NK-92 (cell line): ENCODE measurements around the gene KASH5.

Source experiments
- DNase-seq: peaks from one replicate; lab custom pipeline; 2025; ENCODE audit not compliant: unreplicated experiment; lab: John Stamatoyannopoulos, UW

Gene KASH5, protein sequence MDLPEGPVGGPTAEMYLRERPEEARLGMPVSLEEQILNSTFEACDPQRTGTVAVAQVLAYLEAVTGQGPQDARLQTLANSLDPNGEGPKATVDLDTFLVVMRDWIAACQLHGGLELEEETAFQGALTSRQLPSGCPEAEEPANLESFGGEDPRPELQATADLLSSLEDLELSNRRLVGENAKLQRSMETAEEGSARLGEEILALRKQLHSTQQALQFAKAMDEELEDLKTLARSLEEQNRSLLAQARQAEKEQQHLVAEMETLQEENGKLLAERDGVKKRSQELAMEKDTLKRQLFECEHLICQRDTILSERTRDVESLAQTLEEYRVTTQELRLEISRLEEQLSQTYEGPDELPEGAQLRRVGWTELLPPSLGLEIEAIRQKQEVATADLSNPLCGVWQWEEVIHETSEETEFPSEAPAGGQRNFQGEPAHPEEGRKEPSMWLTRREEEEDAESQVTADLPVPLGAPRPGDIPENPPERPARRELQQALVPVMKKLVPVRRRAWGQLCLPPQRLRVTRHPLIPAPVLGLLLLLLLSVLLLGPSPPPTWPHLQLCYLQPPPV

DNA sequence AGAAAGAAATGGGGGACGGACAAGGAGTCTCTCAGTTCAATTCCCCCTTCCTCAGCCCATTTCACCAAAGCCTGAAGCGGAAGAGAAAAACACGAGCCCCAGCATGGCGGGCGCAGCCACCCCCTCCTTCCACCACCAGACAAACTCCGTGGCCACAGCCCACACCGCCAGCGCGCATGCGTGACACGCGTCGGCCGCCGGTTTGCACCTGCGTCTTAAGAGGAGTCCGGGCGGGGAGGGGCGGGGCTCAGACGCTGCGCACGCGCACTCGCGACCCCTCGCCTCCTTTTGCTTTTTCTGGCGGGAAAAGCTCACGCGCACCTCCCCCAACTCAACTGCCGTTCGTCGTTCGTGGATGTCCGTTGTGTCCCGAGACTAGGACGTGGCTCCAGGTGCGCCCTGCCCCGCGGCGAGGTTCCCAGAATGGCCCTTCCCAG, at the start of gene KASH5:
TSS of gene KASH5 (plus strand) at position 314 of the 437 bp plus-strand sequence. CDS start 2,635 bp downstream, outside the sequence.
- DNase-seq, result no peak

DNA sequence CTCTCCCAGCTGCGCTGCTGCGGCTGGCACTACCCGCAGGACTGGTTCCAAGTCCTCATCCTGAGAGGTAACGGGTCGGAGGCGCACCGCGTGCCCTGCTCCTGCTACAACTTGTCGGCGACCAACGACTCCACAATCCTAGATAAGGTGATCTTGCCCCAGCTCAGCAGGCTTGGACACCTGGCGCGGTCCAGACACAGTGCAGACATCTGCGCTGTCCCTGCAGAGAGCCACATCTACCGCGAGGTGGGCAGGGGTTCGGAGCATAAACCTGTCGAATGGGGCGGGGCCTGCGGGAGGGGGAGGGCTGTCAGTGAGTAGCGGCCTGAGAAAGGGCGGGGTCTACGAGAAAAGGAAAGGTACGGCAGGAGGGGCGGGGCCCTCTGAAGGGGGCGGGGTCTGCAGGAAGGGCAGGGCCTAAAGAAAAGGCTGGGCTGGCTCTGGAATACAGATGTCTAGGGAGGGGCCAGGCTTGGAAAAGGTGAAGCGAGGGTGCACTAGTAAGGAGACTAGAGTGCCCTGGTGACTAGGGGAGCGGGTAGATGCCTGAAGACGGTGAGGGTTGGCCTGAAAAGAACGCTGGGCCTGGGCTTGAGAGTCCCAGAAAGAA, 49.3 kb upstream of the KASH5 start:
- DNase-seq, result no peak

DNA sequence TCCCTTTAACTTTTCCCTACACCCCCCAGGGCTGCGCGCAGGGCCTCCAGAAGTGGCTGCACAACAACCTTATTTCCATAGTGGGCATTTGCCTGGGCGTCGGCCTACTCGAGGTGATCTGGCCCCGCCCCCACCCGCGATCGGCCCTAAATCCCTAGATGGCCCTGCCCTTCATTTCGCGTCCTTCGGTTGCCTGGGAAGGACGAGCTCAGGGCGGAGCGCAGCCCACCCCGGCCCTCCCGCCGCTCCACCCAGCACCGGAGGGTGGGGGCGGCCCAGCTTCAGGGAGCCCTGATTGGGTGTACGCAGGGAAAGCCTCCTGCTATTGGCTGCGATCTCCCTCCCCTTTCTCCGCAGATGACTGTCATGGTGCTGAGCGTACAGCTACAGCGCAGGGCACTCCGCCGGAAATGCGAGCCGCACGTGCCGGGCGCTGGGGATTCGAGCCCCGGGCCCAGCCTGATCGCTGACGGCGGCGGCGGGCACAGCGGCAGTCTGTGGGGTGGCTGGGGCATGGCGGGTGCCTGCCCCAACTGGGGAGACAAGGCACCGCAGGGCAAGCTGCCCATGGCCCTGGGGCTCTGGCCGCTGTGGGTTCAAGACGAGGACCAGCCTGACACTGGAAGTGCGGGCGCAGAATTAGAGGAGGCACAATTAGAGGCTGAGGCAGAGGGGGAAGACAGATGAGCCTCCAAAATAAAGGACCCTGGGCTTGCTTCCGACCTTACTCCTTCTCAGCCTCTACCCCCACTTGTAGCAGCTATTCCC, 48.6 kb upstream of the KASH5 start:
- no peak for DNase-seq

DNA sequence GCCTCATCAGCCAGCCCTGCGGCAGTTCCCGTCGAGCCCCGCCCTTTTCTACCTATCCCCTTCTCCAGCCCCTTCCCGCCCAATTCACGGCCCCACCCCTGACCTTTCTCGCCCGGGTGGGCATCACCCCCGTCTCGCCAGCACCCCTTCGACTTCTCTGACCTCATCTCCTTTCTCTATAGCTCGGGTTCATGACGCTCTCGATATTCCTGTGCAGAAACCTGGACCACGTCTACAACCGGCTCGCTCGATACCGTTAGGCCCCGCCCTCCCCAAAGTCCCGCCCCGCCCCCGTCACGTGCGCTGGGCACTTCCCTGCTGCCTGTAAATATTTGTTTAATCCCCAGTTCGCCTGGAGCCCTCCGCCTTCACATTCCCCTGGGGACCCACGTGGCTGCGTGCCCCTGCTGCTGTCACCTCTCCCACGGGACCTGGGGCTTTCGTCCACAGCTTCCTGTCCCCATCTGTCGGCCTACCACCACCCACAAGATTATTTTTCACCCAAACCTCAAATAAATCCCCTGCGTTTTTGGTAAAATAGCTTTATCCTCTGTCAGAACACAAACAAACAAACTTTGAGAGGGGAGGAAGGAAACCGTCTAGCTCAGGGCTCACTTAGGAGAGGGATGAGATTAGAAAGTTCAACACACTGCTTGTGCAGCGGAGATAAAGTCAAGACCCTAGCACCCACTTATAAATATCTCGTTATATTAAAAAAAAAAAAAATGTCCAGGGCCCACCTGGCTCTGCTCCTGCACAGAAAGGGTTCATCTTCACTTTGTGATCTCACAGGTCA, 47.8 kb upstream of the KASH5 start:
- no peak for DNase-seq

DNA sequence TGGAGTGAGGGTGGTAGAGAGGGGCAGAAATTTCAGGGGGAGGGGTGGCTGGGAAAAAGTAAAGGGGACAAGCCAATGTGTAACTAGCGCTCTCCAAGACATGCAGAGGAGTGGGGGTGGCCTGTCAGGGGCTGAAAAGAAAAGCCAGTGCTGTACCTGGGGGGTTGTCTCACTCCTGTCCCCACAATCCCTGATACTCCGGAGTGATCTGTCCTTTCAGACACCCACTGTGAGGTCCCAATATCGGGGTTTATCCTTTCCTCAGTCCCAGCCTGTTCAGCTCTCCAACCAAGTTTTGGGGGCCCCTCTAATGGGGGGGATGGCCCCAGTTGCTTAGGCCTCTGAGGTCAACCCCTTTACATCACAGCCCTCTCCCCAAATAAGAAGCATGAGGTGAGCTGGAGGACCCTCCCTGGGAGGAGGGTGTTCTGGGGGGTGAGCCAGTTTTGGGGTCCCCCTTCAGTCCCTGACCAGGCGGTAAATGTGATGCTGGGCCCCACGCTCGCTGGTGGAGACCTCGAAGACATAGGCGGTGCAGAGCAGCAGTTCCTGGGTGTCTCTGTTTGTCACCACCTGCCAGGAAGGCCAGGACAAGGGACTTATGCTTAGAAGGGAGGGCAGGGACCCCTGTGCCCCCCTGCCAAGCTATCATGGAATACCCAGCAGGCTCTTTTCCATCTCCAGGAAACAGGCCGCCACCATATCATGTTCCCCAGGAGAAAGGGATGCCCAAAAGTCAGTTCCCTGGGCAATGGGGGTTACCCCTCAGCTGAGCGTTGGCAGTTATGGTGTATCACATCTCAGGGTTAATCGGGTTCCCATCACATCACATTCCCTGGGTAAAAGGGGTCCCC, 47.0 kb upstream of the KASH5 start:
- DNase-seq, result no peak

DNA sequence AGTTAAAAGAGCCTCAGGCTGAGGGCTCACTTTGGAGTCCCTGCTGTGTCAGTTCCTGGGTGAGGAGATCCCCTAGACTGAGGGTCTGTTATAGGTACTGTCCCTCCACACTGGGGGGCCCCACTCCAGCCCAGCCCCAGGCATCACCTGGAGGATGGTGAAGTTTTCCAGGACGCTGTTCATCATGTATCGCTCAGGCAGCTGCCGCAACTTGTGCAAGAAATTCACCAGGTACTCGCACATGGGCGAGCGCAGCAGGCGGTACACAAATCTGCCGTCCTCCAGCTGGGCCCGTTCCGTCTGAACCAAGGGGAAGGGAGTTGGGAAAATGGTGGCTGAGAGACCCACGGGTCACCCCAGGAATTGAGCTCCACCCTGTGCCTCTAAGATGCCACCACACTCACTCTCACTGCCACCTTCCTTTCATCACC, 45.7 kb upstream of the KASH5 start:
- DNase-seq, result no peak

DNA sequence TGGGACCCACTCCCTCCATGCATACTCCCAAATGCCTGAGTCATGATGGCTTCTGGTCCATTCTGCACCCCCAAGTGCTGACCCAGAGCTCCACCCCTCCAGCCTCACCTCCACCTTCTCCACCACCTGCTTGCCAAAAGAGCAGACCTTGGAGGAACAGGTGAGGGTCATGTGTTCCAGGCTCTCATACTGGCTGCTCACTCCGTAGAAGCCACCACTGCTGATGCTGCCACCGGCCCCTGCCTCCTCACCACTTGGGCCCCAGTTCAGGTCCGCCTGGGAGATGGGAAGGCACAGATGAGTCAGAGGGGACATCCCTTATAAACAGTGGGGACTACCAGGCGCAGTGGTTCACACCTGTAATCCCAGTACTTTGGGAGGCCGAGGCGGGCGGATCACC, 44.9 kb upstream of the KASH5 start:
- no peak for DNase-seq

DNA sequence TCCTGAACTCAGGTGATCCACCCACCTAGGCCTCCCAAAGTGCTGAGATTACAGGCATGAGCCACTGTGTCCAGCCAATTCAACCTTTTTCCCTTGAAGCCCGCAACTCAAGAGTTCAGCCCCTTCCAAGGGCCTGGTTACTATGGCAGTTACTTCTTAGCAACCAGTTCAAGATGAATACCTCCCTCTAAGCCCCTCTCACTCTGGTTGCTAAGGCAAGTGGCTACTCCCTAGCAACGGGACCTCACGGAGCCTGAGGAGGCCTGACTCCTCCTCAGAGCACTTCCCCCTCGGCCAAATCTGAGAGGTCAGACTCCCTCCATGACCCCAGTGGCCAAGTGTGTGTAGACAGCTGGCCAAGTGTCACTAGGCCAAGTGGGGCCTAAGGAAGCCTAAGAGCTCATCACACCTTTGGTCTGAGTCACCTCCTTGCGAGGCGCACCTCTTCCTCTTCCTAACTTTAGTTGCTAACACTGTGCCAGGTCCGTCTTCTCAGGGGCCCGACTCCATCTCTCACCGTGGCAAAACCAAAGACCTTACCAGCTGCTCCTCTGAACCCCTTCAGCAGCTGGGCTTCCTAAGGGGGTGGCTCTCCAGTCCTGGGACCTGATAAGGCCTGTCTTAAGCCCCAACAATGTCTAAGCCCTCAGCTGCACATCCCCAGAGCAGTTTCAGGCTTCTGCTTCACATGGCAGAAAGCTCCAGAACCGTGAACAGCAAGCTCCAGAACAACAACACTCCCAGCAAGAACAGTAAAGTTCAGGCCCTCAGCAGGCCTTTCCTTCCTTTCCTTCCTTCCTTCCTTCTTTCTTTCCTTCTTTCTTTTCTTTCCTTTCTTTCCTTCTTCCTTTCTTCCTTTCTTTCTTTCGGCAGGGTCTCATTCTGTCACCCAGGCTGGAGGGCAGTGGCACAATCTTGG, 43.3 kb upstream of the KASH5 start:
- DNase-seq, result no peak

DNA sequence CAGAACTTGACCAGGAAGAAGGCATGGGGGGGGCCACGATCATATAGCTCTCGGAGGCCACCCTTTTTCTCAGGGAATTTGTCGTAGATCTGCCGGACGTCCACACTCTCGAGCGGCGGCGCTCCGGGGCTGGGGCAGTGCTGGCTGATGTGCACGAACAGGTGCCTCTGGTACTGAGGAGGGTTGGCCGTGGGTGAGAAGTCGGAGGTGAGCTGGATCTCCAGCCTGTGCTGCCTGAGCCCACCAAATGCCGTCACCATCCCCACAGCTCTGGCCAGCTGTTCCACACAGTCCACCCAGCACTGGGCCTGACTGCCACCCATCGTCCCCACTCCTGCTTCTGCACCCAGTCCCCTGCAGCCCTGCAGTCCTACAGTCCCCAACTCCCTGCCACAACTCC, 40.9 kb upstream of the KASH5 start:
- no peak for DNase-seq

DNA sequence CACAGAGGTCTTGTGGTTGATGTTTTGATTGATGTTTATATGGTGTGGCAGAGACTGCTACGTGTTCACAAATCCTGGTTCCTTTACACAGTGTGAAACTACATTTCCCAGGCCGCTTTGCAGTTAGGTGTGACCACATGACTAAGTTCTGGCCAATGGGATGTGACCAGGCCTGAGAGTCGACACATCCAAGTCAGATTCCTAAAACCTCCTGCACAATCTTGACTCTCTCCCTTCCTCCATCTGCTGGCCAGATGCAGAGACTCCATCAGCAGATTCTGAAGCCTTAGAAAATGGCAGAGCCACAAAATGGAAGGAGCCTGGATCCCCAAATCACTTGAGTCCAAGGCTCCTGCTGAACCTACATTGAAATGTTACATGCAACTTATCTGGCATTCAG, 40.2 kb upstream of the KASH5 start:
- DNase-seq, result no peak

DNA sequence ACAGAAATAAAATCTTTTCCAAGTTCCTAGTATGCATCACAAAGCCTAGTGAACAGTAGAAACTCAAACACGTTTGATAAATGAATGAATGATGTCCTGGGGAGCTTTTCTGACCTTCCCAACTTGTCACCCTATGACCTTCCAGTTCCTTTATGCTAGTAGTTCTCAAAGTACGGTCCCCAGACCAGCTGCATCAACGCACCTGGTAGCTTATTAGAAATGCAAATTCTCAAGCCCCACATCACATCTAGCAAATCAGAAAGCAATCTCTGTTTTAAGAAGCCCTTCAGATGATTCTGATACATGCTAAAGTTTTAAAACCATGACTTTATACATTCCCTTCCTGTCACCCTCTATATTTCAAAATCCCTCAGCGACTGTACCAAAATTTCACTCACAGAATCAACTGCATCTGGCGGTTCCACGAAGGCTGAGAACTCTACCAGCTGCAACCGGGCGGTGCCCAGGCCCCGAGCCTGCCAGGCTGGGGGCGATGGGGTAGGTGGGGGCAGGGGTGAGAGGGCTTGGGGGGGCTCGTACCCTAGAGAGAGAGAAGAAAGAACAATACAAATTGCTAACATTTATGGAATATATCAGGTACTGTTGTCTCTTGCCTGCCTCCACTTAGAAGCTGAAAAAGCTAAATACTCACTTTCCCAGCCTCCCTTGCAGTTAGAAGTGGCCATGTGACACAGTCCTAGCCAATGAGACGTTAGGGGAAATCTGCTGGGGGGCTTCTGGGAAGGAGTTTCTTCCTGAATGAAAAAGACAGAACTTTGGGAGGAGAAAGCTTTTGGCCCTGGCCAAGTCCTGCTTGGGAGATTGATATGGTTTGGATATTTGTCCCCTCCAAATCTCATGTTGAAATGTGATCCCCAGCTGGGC, 39.5 kb upstream of the KASH5 start:
- DNase-seq, result no peak

DNA sequence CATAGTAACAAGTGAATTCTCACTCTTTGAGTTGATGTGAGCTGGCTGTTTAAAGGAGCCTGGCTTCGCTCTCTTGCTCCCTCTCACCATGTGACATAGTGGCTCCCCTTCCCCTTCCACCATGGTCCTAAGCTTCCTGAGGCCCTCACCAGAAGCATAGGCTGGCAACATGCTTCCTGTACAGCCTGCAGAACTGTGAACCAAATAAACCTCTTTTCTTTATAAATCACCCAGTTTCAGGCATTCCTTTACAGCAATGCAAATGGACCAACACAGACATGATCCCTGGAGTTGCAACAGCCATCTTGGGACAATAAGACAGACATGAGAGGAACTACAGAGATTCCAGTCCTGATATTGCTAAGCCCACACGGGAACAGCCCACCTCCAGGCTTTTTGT, 38.5 kb upstream of the KASH5 start:
- DNase-seq, result no peak

DNA sequence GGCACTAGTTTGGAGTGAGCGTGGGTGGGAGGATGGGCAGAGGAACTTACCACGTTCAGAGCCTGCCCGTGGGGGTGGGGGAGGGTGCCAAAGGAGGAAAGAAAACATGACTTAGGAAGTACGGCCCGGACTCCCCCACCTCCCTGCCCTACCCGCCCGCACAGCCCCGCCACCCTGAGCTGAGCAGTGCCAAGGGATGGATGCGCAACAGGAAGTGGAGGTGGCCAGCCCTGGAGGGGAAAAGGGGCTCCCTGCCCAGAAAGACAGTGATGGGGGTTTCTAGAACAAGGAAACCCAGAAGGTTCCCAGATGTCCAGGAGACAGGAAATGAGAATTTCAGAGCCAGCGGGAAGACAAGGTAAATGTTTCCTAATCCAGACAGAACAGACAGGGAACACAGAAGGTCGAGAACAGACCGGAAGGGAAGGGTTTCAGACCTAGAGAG, 32.1 kb upstream of the KASH5 start:
- DNase-seq, result no peak

DNA sequence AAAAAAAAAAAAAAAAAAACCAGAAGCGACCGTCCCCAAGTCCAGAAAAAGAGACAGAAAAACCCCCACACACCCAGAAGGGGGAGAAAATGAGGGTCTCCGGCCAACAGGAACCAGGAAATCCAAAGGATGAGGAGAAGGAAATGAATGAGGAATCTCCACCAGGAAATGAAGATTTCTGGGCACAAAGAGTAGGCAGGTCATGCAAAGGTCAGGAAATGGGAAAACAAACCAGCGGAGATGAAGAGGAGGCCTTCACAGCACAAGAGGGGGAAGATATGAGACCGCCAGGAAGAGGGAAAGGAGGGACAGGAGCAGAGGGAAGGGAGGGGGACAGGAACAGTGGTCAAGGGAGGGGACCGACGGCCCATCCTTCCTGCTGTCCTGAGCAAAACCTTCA, 31.7 kb upstream of the KASH5 start:
- DNase-seq, result no peak

DNA sequence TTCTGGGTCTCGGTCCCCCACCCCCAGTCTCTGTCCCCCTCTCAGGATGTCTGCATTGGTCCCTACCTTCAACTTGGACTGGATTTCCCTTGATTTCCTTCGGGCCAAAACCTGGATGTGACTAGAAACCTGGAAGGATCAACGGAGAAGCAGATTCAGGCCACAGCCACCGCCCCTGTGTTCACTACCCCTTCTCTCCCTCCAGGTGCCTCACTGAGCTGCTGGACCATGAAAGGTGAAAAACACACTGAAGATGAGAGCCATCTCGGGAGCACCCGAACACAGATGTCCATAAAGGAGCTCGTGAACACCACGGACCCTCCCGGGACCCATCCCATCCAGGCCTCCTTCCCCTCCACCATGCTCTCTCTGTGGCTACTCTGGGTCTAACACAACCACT, 30.9 kb upstream of the KASH5 start:
- no peak for DNase-seq

DNA sequence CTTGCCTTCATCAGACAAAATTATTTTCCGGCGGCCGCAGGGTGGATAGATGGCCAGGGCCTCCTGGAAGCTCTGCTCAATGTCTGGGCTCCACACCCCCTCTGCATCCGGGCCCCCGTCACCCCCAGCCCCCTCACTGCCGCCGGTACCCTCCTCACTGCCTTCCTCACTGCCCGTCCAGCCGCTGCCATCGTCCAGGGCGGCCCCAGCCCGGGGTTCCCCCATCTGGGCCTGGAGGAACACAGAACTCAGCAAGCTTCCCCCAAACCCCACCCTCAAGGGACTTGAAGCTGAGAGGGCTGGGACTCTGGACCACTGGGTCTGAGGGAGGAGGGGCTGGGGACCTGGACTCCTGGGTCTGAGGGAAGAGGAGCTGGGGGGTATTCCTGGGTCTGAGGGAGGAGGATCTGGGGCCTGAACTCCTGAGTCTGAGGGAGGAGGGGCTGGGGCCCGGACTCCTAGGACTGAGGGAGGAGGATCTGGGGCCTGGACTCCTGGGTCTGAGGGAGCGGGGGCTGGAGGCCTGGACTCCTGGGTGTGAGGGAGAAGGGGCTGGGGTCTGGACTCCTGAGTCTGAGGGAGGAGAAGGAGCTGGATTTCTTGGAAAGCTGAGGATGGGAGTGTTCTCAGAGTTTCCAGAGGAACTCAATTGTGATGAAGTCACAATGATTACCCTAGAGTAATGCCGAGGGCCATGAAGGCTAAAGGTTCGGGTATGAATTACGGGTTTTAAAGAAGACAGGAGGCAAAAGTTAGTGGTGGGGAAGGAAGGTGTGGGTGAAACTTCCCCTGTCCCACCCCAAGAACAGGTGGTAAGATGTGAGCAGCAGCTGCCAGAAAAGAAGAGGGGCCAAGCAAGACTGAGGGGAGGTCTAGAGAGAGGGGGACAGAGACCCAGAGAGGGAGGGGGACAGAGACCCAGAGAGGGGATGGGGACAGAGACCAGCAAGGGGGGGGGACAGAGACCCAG, 27.9 kb upstream of the KASH5 start:
- no peak for DNase-seq
